CD4-positive, alpha-beta T cell (primary cell): Measurements from ENCODE around the gene GABRR2. TPM values are rescaled to one million over a fixed set of nuclear protein-coding genes. Genes with fewer than 3 reads are reported as not detected.

Source experiments
- ATAC-seq: fragments of 200-7000 bp; cut with Tn5 transposase; one replicate; pipeline ENCODE4 v1.10.0; 2022; ENCODE audit warnings: mild to moderate bottlenecking; ENCODE audit not compliant: poor library complexity
- CTCF ChIA-PET: fragments of 350-600 bp; sonication (Branson Sonifier 250); formaldehyde crosslinking; loops from one replicate; lab custom pipeline; 2021; ENCODE audit warnings: antibody characterized with exemption, inconsistent platforms; lab: Charles Lee
- POLR2A ChIA-PET: fragments of 350-600 bp; sonication (Branson Sonifier 250); formaldehyde crosslinking; loops from one replicate; lab custom pipeline; 2021; ENCODE audit warnings: antibody characterized with exemption, inconsistent platforms; lab: Charles Lee
- DNase-seq, 14 experiments: peaks; one replicate each; pipeline ENCODE4 v3.0.0-alpha.2; 2013 to 2020; ENCODE audit warnings: mixed read lengths in 2 of 14
- H3K27ac ChIP-seq, 2 donors: one replicate each; pipeline versions ENCODE4 v1.5.1 to v1.7.0; 2013; ENCODE audit warnings: low read length in 2 of 2, low read depth in 1 of 2, mild to moderate bottlenecking in 1 of 2
- H3K27me3 ChIP-seq, 2 experiments: 1 replicate in 1 of 2; 2 replicates in 1 of 2; pipeline versions ENCODE4 v1.6.1 to v1.7.0; 2013; ENCODE audit warnings: low read length in 2 of 2, control low read depth in 1 of 2, mild to moderate bottlenecking in 1 of 2, moderate library complexity in 1 of 2; ENCODE audit not compliant: insufficient read depth in 2 of 2, control insufficient read depth in 1 of 2
- H3K36me3 ChIP-seq: one replicate; pipeline ENCODE4 v1.6.1; 2013; ENCODE audit warnings: low read length, control low read depth; ENCODE audit not compliant: insufficient read depth
- H3K4me1 ChIP-seq: one replicate; pipeline ENCODE4 v1.6.1; 2013; ENCODE audit warnings: low read length, control low read depth; ENCODE audit not compliant: insufficient read depth
- H3K4me3 ChIP-seq: one replicate; pipeline ENCODE4 v1.5.1; 2013; ENCODE audit warnings: mild to moderate bottlenecking, low read length, moderate library complexity
- H3K9me3 ChIP-seq, 2 experiments: 1 replicate in 1 of 2; 2 replicates in 1 of 2; pipeline versions ENCODE4 v1.6.1 to v1.7.0; 2013; ENCODE audit warnings: low read length in 2 of 2, mild to moderate bottlenecking in 2 of 2, control low read depth in 1 of 2, moderate library complexity in 1 of 2; ENCODE audit not compliant: control insufficient read depth in 1 of 2, insufficient read depth in 1 of 2
- H3K27ac Mint-ChIP-seq: one replicate; pipeline ENCODE4 v1.8.0; 2020; ENCODE audit warnings: mixed read lengths
- H3K27me3 Mint-ChIP-seq: one replicate; pipeline ENCODE4 v1.8.0; 2021; ENCODE audit warnings: mixed read lengths
- H3K36me3 Mint-ChIP-seq: one replicate; pipeline ENCODE4 v1.8.0; 2021; ENCODE audit warnings: low read depth, mixed read lengths
- H3K4me1 Mint-ChIP-seq: one replicate; pipeline ENCODE4 v1.8.0; 2021; ENCODE audit warnings: low read depth, mixed read lengths
- H3K4me3 Mint-ChIP-seq: one replicate; pipeline ENCODE4 v1.8.0; 2020; ENCODE audit warnings: mild to moderate bottlenecking, mixed read lengths
- H3K9me3 Mint-ChIP-seq: one replicate; pipeline ENCODE4 v1.8.0; 2020; ENCODE audit warnings: mixed read lengths
- CTCF ChIP-seq: fragments of 200-600 bp; IDR thresholded peaks from one replicate; pipeline ENCODE4 v1.8.0; 2022; ENCODE audit warnings: antibody characterized with exemption, mild to moderate bottlenecking
- intact Hi-C, 2 experiments: fragments of 100-400 bp; cut with DNase I in 1 of 2; cut with micrococcal nuclease in 1 of 2; formaldehyde crosslinking; loops; one replicate each; pipeline versions ENCODE4 v1.15.1 to v1.9.0; 2023 to 2025; cut with DNase I, micrococcal nuclease
- total RNA-seq, 174 experiments: library from RNA in 2 of 174; stranded (reverse) in 2 of 174; gene quantifications; one replicate each; pipeline ENCODE4 v1.2.3 and lab custom pipeline; 2021 to 2026

GABRR2 gene
- total RNA-seq, 2 experiments from 2014 or later: 0.47 to 0.49 TPM

- Histone ChIP-seq H3K4me1 (no peaks in the 10 kb centered on the region), H3K27me3 (peaks cover 0 to 3% of the 10 kb centered on the region in 2 experiments), H3K4me3 (no peak overlapping the region), H3K9me3 (no peaks in the 10 kb centered on the region), H3K27ac (no peak overlapping the region), H3K36me3 (no peaks in the 10 kb centered on the region)
- intact Hi-C loops: no loop called here
- Mint-ChIP-seq H3K36me3 (no peaks in the 10 kb centered on the region), H3K9me3 (no peaks in the 10 kb centered on the region), H3K4me3 (no peak overlapping the region), H3K27me3 (no peaks in the 10 kb centered on the region), H3K4me1 (no peaks in the 10 kb centered on the region), H3K27ac (no peak overlapping the region)
- ATAC-seq: no peak
- CTCF ChIA-PET: no interaction called here
- POLR2A ChIA-PET: no interaction called here
- no peak for DNase-seq
- no peak for TF ChIP-seq CTCF
These were observed 63.1 kb downstream of the GABRR2 start for GRCh38 chr6:89251976-89252375.

- intact Hi-C loops: no loop called here
- no peak overlapping the region for H3K27ac ChIP-seq
- H3K4me3 ChIP-seq: no peak overlapping the region
- POLR2A ChIA-PET: no interaction called here
- peaks cover 7% of the 10 kb centered on the region for H3K27me3 Mint-ChIP-seq
- H3K4me1 Mint-ChIP-seq: no peaks in the 10 kb centered on the region
- H3K4me1 ChIP-seq: no peaks in the 10 kb centered on the region
- peaks cover 0 to 3% of the 10 kb centered on the region in 2 experiments for H3K27me3 ChIP-seq
- no peak for TF ChIP-seq CTCF
- ATAC-seq: no peak
- CTCF ChIA-PET: no interaction called here
- no peaks in the 10 kb centered on the region for H3K36me3 ChIP-seq
- no peak for DNase-seq
- H3K9me3 ChIP-seq: no peaks in the 10 kb centered on the region
- no peaks in the 10 kb centered on the region for H3K36me3 Mint-ChIP-seq
- H3K27ac Mint-ChIP-seq: no peak overlapping the region
- no peaks in the 10 kb centered on the region for H3K9me3 Mint-ChIP-seq
- no peak overlapping the region for H3K4me3 Mint-ChIP-seq
These were observed 63.9 kb downstream of the GABRR2 start for GRCh38 chr6:89251170-89251569.

- intact Hi-C loops: no loop called here
- Mint-ChIP-seq H3K4me3 (no peak overlapping the region), H3K4me1 (no peaks in the 10 kb centered on the region), H3K36me3 (no peaks in the 10 kb centered on the region), H3K27ac (no peak overlapping the region), H3K9me3 (no peaks in the 10 kb centered on the region), H3K27me3 (peaks cover 8% of the 10 kb centered on the region)
- H3K27me3 ChIP-seq: no peaks in the 10 kb centered on the region
- ChIA-PET POLR2A (no interaction called here), CTCF (no interaction called here)
- no peaks in the 10 kb centered on the region for H3K36me3 ChIP-seq
- H3K4me1 ChIP-seq: no peaks in the 10 kb centered on the region
- ATAC-seq (no peak), DNase-seq (no peak)
- no peak overlapping the region for H3K4me3 ChIP-seq
- no peaks in the 10 kb centered on the region for H3K9me3 ChIP-seq
- no peak overlapping the region for H3K27ac ChIP-seq
- no peak for TF ChIP-seq CTCF
These were observed 64.9 kb downstream of the GABRR2 start for GRCh38 chr6:89250239-89250638.
